Measurements from ENCODE around the gene CDH13.

CDH13 gene

DNA sequence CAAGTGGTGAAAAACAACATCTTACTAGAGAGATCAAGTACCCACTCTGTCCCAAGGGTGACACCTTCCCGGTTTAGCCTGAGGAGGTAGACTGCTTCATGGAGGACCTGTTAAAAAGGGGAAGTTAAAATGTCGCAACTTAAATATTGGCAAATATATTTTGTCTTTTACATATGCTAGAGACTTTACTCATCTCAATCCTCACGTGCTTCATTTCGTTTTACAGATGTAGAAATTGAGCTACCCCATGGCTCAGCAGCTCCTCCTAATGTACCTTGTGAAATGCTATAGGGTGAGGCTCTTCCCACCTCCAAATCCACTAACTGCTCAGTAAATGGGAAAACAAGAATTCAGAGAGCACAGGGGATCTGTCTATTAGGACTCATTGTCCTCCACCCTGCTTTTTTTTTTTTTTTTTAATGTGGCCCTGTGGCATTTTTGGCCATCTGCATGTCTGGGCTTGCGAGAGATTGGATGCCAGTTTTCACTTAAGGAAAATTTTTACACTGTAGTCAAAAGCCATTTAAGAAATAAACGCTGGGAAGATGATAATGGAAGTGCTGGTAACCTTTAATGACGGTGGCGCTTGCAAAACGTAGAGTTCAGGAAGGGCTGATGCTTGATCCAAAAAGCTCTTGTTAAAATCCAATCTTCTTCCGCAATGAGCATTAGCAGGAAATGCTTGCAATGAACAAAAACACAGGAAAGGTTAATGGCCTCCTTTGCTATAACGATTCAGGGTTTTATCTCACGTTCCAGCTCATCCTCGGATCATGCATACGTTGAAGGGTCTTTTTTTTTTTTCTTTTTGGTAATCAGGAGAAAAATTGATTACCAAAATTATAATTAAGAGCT is 1220.8 kb downstream of the CDH13 start:
- DNase-seq (ENCODE audit: low read depth) = no peak
- H3K4me3 ChIP-seq (replicated peaks; ENCODE audit: low read depth, low read length) = no peak overlapping the region
- TF ChIP-seq, protein P1, sequence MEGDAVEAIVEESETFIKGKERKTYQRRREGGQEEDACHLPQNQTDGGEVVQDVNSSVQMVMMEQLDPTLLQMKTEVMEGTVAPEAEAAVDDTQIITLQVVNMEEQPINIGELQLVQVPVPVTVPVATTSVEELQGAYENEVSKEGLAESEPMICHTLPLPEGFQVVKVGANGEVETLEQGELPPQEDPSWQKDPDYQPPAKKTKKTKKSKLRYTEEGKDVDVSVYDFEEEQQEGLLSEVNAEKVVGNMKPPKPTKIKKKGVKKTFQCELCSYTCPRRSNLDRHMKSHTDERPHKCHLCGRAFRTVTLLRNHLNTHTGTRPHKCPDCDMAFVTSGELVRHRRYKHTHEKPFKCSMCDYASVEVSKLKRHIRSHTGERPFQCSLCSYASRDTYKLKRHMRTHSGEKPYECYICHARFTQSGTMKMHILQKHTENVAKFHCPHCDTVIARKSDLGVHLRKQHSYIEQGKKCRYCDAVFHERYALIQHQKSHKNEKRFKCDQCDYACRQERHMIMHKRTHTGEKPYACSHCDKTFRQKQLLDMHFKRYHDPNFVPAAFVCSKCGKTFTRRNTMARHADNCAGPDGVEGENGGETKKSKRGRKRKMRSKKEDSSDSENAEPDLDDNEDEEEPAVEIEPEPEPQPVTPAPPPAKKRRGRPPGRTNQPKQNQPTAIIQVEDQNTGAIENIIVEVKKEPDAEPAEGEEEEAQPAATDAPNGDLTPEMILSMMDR (IDR thresholded peaks at IDR 0.05; ENCODE audit: low read length, missing control alignments) = no peak

DNA sequence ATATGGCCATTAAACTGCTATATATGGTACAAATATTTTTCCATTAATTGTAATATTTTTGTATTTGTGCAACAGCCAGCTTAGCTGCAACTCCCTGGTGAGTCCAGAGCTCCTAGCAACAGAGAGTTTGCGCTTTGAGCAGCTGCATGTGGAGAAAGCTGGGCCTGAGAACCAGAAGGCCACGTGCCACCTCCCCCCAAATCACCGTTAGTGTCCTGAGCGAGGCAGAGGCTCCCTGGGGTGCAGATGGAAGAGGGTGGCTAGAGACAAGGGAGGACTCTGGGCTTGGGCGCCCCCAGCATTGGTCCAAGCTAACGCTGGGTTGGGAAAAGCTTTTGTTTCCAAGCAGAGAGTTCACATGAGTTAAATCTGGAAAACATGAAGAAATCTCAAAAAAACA is 1222.7 kb downstream of the CDH13 start:
- TF ChIP-seq, protein P1 (IDR thresholded peaks at IDR 0.05; ENCODE audit: low read length, missing control alignments) = no peak
- DNase-seq (ENCODE audit: low read depth) = no peak
- H3K4me3 ChIP-seq (replicated peaks; ENCODE audit: low read depth, low read length) = no peak overlapping the region

All from fibroblast of pulmonary artery (primary cell).